GM15510 (cell line): ENCODE data around the gene NUP54.

ENCODE experiments used
- POLR2A ChIP-seq: IDR thresholded peaks from 3 replicates; pipeline ENCODE4 v1.6.1; 2011; ENCODE audit warnings: borderline replicate concordance; ENCODE audit not compliant: insufficient read length; ENCODE audit errors: extremely low read depth

The NUP54 gene

DNA sequence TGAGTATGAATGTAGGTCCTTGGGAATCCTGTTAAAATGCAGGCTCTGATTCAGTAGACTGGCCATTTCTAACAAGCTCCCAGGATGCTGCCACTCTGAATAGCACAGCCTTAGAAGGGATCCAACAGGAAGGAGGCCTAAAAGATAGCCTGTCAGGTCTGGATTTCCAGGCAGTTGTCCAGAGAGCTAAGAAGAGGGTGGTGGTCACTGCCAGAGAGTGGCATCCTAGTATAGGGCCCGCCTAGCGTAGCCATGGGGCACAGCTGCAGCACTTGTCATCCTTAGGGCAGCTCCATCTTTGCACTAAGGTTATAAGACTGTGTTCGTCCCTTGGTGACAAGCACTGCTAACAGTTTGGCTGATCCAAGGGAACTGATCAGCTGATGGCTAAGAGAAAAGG, 20.5 kb upstream of the NUP54 start:
- TF ChIP-seq POLR2A, result no peak

DNA sequence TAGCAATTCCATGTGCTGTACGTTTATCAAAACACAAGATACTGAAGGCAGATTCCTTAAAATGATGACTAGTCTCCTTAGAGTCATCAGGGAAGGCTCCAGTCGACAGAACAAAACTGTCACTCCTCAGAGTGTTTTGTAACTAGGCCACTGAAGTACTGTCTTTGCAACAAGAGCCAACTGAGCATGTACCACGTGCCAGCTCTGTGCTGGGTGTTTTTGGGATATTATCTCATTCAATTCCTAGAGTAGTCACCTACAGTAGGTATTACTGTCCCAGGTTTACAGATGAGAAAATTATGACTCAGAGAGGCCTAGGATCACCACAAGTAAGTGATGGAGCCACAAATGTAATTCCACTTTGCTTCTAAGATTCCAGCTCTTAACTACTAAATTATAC, 18.3 kb upstream of the NUP54 start:
- no peak for TF ChIP-seq POLR2A

DNA sequence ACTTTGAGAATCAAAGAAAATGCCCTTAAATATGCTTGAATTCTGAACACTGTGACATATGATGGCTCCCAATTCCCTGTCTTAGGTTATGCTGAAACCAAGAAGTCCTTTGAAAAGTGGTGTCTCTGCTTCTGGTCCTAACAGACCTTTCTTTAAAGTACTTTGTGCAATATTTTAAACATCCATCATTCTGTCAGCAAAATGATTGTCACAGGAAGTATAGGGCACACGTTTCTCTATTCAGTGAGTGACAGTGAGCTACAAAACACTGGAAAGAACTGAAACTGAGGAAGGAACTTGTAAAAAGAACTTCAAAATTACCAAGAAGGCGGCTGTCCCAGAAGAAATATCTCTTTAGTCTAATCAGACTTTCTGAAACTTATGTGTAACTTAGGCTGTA, 12.2 kb upstream of the NUP54 start:
- no peak for TF ChIP-seq POLR2A

DNA sequence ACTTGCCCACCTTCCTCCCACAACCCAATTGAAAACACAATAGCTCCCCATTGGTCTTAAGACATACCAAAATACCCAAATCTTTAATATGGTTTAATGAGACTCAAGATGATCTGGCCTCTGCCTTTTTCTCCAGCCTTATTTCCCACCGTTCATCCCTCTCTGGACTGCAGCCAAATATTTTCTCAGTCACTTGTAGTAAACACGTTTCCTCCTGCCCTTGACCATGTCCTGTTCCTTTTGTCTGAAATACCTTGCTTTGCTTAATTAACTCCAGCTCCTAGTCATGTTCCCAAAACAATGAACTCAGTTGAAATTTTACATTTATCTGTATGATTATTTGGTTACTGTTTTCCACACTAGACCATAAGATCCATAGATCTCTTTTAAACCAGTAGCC, 8.4 kb upstream of the NUP54 start:
- TF ChIP-seq POLR2A, result no peak

DNA sequence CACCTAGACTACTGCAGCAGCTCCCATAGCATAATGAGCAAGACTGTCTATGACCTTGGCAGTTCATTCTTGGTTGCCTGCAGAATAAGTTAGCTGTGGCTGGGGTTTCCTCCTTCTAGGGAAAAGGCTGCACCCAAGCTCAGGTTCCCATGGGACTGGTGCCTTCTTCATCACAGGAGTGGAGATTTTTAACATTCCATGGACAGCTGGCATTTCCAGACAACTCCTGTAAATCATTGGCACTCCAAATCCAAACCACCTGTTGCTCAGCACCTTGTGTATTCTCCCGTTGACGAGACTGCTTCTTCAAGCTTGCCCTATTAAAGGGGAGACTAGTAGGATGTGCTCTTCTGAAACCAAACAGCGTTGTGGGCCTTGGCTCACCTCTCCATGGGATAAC, 7.8 kb upstream of the NUP54 start:
- TF ChIP-seq POLR2A, result no peak

DNA sequence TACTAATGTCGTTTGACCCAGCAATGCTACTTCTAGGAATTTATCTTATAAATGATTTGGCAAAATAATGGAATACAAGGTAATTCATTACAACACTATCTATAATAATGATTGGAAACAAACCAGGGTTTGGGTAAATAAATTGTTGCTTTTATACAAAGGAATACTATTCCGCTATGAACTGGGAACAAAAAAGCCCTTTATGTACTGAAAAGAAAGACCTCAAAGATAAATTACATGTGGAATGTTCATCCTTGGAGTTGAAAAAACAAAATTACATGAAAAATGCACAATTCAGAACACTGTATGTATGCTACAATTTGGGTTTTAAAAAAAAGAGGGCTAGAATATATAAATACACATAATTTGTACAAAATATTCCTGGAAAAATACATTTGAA, 5.2 kb upstream of the NUP54 start:
- no peak for TF ChIP-seq POLR2A

DNA sequence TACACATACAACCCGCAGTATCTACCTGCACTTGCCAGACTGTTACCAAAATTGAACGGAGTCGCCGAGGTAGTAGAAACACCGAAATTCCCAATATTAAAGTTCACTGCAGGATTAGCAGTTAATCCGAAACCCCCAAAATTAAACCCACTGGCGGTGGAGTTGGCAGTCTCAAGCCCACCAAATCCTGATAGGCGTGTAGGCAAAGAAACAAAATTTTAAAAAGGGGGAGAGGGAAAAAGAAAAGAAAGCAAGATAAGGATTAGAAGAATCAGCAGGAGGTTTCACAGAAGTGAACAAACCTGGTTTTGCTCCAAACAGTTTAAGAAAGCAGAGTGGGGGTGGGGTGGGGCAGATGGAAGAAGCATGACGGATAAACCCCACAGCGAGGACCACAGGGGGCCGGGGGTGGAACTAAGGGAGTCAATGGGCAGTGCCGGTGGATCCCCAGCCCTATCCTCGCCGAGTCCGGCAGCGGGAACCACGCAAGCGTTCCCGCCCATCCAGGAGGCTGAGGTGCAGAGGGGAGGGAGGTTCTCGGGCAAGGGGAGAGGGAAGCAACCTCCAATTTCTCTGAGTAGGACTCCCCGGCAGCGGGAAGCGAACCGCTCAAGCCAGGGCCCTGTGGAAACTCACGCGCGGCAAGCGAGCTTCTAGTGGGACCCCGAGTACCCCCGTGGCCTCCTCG, 599 bp downstream of the NUP54 start:
- no peak for TF ChIP-seq POLR2A

DNA sequence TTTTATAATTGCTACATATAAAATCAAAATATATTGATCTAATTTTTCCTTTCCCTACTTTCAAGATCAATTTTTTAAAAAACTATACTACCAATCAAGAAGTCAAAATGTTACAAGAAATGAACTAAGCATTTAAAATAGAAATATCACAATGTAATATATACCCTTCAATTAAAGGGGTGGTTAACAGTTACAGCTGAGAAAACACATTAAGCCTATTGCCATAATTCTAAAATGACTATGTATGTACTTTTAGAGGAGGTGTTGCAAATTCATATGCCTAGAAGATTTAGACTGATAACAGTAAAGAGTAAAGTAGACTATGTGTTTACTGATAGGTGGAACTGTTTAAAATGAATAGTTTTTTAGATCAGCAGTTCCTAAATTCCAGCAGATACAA, 3.7 kb downstream of the NUP54 start:
- no peak for TF ChIP-seq POLR2A

DNA sequence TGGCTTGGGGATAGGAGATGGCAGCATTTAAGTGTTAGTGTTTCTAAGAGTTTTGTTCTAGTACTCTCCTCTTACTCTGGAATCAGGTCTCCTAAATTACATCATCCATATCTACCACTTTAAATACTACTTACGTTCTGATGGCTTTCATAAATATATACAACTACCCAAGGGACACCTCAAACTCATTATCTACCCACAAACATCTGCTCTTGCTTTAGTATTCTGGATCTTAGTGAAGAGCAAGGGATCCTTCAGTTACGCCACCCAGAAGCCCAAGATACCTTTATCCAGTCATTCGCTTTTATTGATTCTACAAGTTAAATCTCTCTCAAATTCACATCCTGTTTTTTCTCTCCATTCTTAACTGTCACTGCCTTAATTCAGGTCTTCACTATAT, 7.0 kb downstream of the NUP54 start:
- TF ChIP-seq POLR2A, result no peak

DNA sequence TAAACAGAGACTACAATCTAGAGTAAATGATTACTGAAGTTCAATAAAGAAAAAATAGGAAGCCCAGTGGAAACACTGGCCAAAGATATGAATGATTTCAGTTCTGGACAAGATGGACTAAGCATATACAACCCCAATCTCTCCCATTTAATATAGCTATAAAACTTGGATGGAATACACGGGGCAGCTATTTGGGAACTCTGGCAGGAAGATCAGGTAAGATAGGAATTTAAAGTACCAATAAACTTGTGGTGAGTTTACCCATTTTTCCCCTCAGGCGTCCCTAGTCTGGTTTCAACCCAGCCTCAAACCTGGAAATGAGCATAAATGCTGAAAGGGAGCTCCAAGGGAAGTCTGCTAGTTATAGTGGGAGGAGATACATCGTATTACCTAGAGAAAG, 20.4 kb downstream of the NUP54 start:
- no peak for TF ChIP-seq POLR2A

DNA sequence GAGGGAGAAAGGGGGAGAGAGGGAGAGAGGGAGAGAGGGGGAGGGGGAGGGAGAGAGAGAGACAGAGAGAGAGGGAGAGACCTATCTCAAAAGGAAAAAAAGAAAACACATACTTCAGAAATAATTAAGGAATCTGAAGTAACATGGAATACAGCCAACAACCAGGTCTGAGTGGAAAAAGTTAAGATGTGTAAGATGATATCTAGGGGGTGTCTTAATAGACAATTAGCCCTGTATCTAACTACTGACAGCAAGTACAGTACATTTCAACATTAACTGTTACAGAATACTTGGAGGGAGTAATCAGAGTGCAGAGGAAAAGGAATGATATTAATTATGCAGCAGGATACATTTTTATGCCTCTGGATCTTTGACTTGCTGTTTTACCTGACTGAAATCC, 22.4 kb downstream of the NUP54 start:
- no peak for TF ChIP-seq POLR2A

DNA sequence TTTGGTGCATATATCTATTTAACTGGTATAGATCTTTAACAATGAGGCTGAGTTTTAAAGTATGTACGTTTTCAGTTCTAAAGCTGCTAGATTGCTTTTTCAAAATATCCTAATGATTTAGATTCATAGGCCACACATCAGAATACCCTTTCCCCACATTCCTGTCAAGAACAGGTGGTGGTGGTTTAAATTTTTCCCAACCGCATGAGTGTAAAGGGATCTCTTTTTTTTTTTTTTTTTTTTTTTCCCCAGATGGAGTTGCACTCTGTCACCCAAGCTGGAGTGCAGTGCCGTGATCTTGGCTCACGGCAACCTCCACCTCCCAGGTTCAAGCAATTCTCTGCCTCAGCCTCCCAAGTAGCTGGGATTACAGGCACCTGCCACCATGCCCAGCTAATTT, 28.0 kb downstream of the NUP54 start:
- TF ChIP-seq POLR2A, result no peak

DNA sequence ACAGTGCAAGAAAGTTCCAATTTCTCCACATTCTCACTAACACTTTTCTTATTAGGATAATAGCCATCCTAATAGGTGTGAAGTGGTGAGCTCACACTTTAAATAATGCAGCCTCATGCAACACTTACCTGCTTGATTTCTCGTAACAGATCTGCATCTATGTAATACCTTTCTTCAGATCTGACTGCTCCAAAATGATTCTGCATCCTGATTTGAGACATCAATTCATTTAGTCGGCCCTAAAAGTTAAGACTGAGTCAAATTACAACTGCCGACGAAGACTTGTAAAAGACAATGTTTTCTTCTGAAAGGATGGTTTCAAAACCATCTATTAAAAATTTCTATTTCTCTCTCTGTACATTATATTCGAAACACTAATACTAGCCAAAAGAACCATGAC, 30.7 kb downstream of the NUP54 start:
- TF ChIP-seq POLR2A, result no peak

DNA sequence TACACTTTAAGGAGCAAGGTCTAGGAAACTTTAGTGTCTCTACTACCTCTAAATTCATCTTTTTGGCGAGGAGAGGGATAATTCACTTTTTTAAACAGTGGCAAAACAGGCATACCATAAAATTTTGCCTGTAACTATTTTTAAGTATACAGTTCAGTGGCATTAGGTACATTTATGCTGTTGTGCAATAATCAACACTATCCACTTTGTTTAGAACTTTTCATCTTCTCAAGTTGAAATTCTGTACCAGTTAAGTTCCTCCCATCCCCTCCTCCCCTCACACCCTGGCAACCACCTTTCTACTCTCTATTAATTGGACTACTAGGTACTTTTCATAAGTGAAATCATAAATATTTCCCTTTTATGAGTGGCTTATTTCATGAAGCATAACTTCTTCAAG, 31.4 kb downstream of the NUP54 start:
- no peak for TF ChIP-seq POLR2A

DNA sequence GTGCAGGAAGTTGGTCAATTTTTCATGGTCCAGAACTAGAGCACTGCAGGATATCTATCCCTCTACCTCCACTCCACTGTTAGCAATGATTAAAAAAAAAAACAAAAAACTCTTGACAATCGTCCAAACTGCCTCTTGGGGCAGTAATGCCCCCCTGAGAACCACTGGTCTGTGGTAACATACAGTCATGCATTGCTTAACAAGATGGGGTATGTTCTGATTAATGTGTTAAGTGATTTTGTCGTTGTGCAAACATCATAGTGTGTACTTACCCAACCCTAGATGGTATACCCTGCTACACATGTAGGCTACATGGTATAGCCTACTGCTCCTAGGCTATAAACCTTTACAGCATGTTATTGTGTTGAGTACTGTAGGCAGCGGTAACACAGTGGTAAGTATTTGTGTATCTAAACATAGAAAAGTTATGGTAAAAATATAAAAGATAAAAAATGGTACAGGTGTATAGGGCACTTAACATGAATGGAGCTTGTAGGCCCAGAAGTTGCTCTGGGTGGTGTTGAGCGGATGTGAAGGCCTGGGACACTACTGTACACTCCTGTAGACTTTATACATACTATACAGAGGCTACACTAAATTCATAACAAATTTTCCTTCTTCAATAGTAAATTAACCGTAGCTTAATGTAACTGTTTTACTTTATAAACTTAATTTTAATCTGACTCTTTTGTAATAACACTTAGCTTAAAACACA, 39.6 kb downstream of the NUP54 start:
- TF ChIP-seq POLR2A, result no peak

DNA sequence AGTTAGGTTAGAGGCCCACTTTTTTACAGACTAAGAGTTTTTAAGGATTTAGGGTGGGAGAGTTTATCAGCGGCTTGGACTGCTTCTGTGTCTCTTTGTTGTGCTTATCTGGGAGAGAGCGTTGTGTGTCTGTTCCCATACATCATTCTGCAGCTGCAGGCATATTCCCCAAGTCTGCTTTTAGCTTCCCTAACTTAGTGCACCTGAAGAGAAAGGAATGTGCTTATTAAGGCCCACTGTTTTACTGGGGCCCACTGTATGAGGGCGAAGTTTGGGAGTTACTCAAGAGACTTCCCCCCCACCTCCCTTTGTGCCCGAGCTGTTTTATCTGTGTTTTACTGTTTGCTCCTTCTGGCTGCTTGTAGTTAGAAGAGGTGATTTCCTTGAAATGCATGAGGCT, 41.8 kb downstream of the NUP54 start:
- TF ChIP-seq POLR2A, result no peak
